Right lobe of liver (tissue), 4 donors: Measurements from ENCODE around the gene CA5B.

Experiments used
- POLR2A ChIP-seq: fragments of 450-650 bp; IDR thresholded peaks from one replicate; pipeline ENCODE4 v1.6.1; 2017; ENCODE audit warnings: antibody characterized with exemption, mild to moderate bottlenecking
- TF ChIP-seq, protein P1 (sequence below), 4 donors: fragments of 200-600 bp in 3 of 4; fragments of 450-650 bp in 1 of 4; IDR thresholded peaks; one replicate each; pipeline versions ENCODE4 v1.5.1 to v1.8.0; 2016 to 2022; ENCODE audit warnings: antibody characterized with exemption in 4 of 4, mild to moderate bottlenecking in 2 of 4
- donor health status: DM: no; HTN: no; CAD: no.
- donor health status: DM: no; HTN: no; CAD: no.
- donor health status: DM: no; HTN: yes; CAD: no.

DNA sequence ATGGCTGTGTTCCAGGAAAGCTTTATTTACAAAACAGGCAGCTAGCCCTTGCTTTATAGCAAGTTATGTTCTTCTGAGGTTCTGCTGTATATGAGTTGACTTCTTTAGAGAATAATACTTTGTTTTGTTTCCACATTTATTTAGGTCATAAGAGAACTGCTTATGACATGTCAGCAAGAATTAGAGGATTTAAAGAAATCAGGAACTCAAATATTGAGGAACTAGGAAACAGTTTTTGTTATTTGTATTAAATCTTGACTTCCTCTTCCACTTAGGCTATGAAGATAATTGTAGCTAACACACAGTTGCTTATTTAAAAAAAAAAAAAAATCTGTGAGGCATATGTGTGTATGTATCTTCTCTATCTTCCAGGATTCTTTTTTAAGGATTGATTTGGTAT is 66.5 kb downstream of the CA5B start:
- TF ChIP-seq, protein P1, sequence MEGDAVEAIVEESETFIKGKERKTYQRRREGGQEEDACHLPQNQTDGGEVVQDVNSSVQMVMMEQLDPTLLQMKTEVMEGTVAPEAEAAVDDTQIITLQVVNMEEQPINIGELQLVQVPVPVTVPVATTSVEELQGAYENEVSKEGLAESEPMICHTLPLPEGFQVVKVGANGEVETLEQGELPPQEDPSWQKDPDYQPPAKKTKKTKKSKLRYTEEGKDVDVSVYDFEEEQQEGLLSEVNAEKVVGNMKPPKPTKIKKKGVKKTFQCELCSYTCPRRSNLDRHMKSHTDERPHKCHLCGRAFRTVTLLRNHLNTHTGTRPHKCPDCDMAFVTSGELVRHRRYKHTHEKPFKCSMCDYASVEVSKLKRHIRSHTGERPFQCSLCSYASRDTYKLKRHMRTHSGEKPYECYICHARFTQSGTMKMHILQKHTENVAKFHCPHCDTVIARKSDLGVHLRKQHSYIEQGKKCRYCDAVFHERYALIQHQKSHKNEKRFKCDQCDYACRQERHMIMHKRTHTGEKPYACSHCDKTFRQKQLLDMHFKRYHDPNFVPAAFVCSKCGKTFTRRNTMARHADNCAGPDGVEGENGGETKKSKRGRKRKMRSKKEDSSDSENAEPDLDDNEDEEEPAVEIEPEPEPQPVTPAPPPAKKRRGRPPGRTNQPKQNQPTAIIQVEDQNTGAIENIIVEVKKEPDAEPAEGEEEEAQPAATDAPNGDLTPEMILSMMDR (IDR thresholded peaks at IDR 0.05) = no peak
- no peak for TF ChIP-seq POLR2A
